Naive thymus-derived CD4-positive, alpha-beta T cell (primary cell): ENCODE data around the gene CDK10. TPM values are rescaled to one million over a fixed set of nuclear protein-coding genes. Genes with fewer than 3 reads are reported as not detected.

Experiments used
- ATAC-seq: fragments of 150-1000 bp; cut with Tn5 transposase; 2 replicates; pipeline ENCODE4 v1.10.0; 2021; ENCODE audit warnings: mild to moderate bottlenecking, moderate library complexity
- CTCF ChIA-PET: fragments of 350-600 bp; sonication (Branson Sonifier 250); formaldehyde crosslinking; loops from one replicate; lab custom pipeline; 2021; ENCODE audit warnings: antibody characterized with exemption; lab: Charles Lee
- POLR2A ChIA-PET: fragments of 350-600 bp; sonication (Branson Sonifier 250); formaldehyde crosslinking; loops from one replicate; lab custom pipeline; 2021; ENCODE audit warnings: antibody characterized with exemption, inconsistent platforms; lab: Charles Lee
- DNase-seq, 9 donors: peaks; one replicate each; pipeline versions ENCODE4 v3.0.0 to v3.0.0-alpha.2; 2020 to 2022; ENCODE audit warnings: mixed read lengths in 1 of 9
- H3K27ac ChIP-seq: one replicate; pipeline ENCODE4 v1.7.0; 2013; ENCODE audit warnings: mild to moderate bottlenecking, low read depth, low read length, moderate library complexity
- H3K27me3 ChIP-seq, 2 donors: one replicate each; pipeline ENCODE4 v1.7.0; 2013; ENCODE audit warnings: low read length in 2 of 2, mild to moderate bottlenecking in 2 of 2, moderate library complexity in 2 of 2; ENCODE audit not compliant: control insufficient read depth in 2 of 2, insufficient read depth in 2 of 2
- H3K36me3 ChIP-seq, 3 experiments: 1 replicate in 2 of 3; 2 replicates in 1 of 3; pipeline ENCODE4 v1.7.0; 2013; ENCODE audit warnings: low read length in 3 of 3, mild to moderate bottlenecking in 3 of 3, moderate library complexity in 1 of 3; ENCODE audit not compliant: insufficient read depth in 3 of 3, control insufficient read depth in 2 of 3
- H3K4me1 ChIP-seq, 2 donors: one replicate each; pipeline ENCODE4 v1.7.0; 2013; ENCODE audit warnings: low read length in 2 of 2, mild to moderate bottlenecking in 2 of 2, moderate library complexity in 1 of 2; ENCODE audit not compliant: control insufficient read depth in 2 of 2, insufficient read depth in 2 of 2
- H3K4me3 ChIP-seq: 2 replicates; pipeline ENCODE4 v1.7.0; 2013; ENCODE audit warnings: mild to moderate bottlenecking, low read length
- H3K9me3 ChIP-seq, 3 experiments: 1 replicate in 2 of 3; 2 replicates in 1 of 3; pipeline ENCODE4 v1.7.0; 2013; ENCODE audit warnings: low read length in 3 of 3; ENCODE audit not compliant: control insufficient read depth in 2 of 3
- H3K27ac Mint-ChIP-seq, 9 donors: one replicate each; pipeline ENCODE4 v1.8.0; 2020 to 2022; ENCODE audit warnings: mixed read lengths in 9 of 9, mild to moderate bottlenecking in 8 of 9, moderate library complexity in 5 of 9, inconsistent platforms in 2 of 9
- H3K27me3 Mint-ChIP-seq, 5 donors: one replicate each; pipeline ENCODE4 v1.8.0; 2021 to 2022; ENCODE audit warnings: mixed read lengths in 5 of 5, mild to moderate bottlenecking in 1 of 5
- H3K36me3 Mint-ChIP-seq, 5 donors: one replicate each; pipeline ENCODE4 v1.8.0; 2020 to 2022; ENCODE audit warnings: mixed read lengths in 5 of 5, mild to moderate bottlenecking in 3 of 5, inconsistent platforms in 1 of 5
- H3K4me1 Mint-ChIP-seq, 7 donors: one replicate each; pipeline ENCODE4 v1.8.0; 2020 to 2022; ENCODE audit warnings: mixed read lengths in 7 of 7, mild to moderate bottlenecking in 3 of 7, inconsistent platforms in 1 of 7
- H3K4me3 Mint-ChIP-seq, 10 donors: one replicate each; pipeline ENCODE4 v1.8.0; 2020 to 2022; ENCODE audit warnings: mild to moderate bottlenecking in 10 of 10, mixed read lengths in 10 of 10, moderate library complexity in 6 of 10, inconsistent platforms in 2 of 10
- H3K9me3 Mint-ChIP-seq, 11 donors: one replicate each; pipeline ENCODE4 v1.8.0; 2020 to 2022; ENCODE audit warnings: mixed read lengths in 11 of 11, mild to moderate bottlenecking in 4 of 11, inconsistent platforms in 1 of 11, moderate library complexity in 1 of 11
- intact Hi-C, 2 donors: fragments of 100-400 bp; cut with micrococcal nuclease; formaldehyde crosslinking; loops; one replicate each; pipeline ENCODE4 v1.15.1; 2023
- polyA plus RNA-seq, 2 donors: library from polyadenylated mRNA; unstranded; fragments of 300-500 nt; fragmentation: Illumina TruSeq; gene quantifications; one replicate each; pipeline ENCODE4 v1.2.3, GENCODE V29; 2021
- total RNA-seq, 6 experiments: library from RNA in 5 of 6; stranded (reverse) in 5 of 6; gene quantifications; 1 replicate in 5 of 6; 2 replicates in 1 of 6; pipeline ENCODE4 v1.2.3 and lab custom pipeline; 2021 to 2026

The CDK10 gene
- total RNA-seq (100 to 1,000 TPM in 3 of 5 experiments, 10 to 100 TPM in 2; 91.5 to 150 (median 102) TPM), polyA plus RNA-seq (10 to 100 TPM; 32.8 to 68.4 TPM), total RNA-seq (lab: John Stamatoyannopoulos, UW) (78.6 reads per million, percentile 80 among the genes with 10 or more reads in this experiment)

DNA sequence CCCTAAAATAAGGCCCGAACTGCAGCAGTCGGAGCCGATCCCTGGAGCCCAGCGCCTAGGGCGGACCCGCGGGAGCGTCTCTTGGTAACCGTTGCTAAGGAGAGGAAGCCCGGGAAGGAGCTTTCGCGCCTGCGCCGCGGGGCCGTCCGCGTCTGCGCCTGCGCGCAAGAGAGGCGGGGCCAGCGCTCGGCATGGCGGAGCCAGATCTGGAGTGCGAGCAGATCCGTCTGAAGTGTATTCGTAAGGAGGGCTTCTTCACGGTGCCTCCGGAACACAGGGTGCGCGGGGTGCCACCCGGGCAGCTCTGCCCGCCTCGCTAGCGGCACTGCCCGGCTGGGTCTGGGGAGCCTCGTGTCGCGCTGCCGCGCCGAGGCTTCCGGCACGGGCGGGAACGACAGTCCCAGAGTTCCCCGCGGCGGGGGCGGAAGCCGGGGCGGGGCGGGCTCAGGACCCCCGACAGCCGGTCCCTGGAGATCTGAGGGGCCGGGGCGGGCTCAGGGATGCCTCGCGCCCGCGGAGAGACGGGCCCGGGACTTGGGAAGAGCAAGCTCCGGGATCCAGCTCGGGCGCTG is at the start of gene CDK10:
TSS of gene CDK10 (plus strand) at position 170 of the 572 bp plus-strand sequence. CDS start at position 192, 22 bp downstream.
- Histone ChIP-seq H3K27ac (peak within 1 kb of the TSS; percentile 93), H3K4me3 (peak within 1 kb of the TSS; percentile 96), H3K27me3 (no peaks in the 10 kb centered on the region), H3K36me3 (peaks cover 0 to 23% (median 0%) of the 10 kb centered on the region in 3 experiments), H3K4me1 (peaks cover 0 to 7% of the 10 kb centered on the region in 2 donors), H3K9me3 (no peaks in the 10 kb centered on the region)
- intact Hi-C loops, result loop anchor here (1.0 to 5.0 kb wide), 7 partner anchors 14 to 516 kb away; partner anchors contain the start of genes CDH15 (in 1 of the 2), CHMP1A (in 1 of the 2), RPL13 (in 1 of the 2) and SPATA33 (in 1 of the 2)
- H3K9me3 Mint-ChIP-seq, result peaks cover 0 to 6% (median 0%) of the 10 kb centered on the region in 11 donors
- no peaks in the 10 kb centered on the region for H3K27me3 Mint-ChIP-seq
- H3K36me3 Mint-ChIP-seq, result peaks cover 0 to 15% (median 0%) of the 10 kb centered on the region in 5 donors
- CTCF ChIA-PET, result interaction anchor here (0.7 to 1.4 kb wide), 2 partner anchors 13 to 19 kb away, joined by 5 to 10 read pairs; no protein-coding TSS in a partner anchor
- DNase-seq (peak; percentile 80 to 97 (median 89)), ATAC-seq (peak; percentile 90)
- H3K27ac Mint-ChIP-seq, result peak within 1 kb of the TSS; percentile 80 to 95 (median 92)
- H3K4me1 Mint-ChIP-seq, result peaks cover 9 to 18% (median 17%) of the 10 kb centered on the region in 7 donors
- peak within 1 kb of the TSS; percentile 86 to 96 (median 92) for H3K4me3 Mint-ChIP-seq
- POLR2A ChIA-PET, result interaction anchor here (0.6 to 2.4 kb wide), 10 partner anchors 12 to 473 kb away, joined by 3 to 21 read pairs (median 3); partner anchors contain the start of genes CHMP1A, SPATA2L, SPATA33 and TCF25

- ATAC-seq, result no peak
- CTCF ChIA-PET, result no interaction called here
Measured at GRCh38 chr16:89637379-89637778, 49.1 kb upstream of the CDK10 start.

GRCh38 chr16:89638455-89638854 is 48.0 kb upstream of the CDK10 start:
- H3K4me3 Mint-ChIP-seq, result no peak overlapping the region
- POLR2A ChIA-PET, result interaction anchor here (0.5 kb wide), 1 partner anchor 239 kb away, joined by 5 read pairs; no protein-coding TSS in a partner anchor
- no peak overlapping the region for H3K27ac Mint-ChIP-seq

More at GRCh38 chr16:89637379-89637778, 49.1 kb upstream of the CDK10 start:
- no peak overlapping the region for H3K4me3 ChIP-seq
- intact Hi-C loops, result no loop called here
- Mint-ChIP-seq H3K27me3 (no peaks in the 10 kb centered on the region), H3K9me3 (no peaks in the 10 kb centered on the region), H3K36me3 (no peaks in the 10 kb centered on the region), H3K27ac (no peak overlapping the region), H3K4me3 (no peak overlapping the region), H3K4me1 (peaks cover 0 to 10% (median 7%) of the 10 kb centered on the region in 7 donors)
- no peak overlapping the region for H3K27ac ChIP-seq
- POLR2A ChIA-PET, result interaction anchor here (0.7 kb wide), 1 partner anchor 612 kb away, joined by 3 read pairs; no protein-coding TSS in a partner anchor
- H3K36me3 ChIP-seq, result no peaks in the 10 kb centered on the region
- H3K4me1 ChIP-seq, result no peaks in the 10 kb centered on the region
- no peak for DNase-seq
- H3K9me3 ChIP-seq, result no peaks in the 10 kb centered on the region
- no peaks in the 10 kb centered on the region for H3K27me3 ChIP-seq

GRCh38 chr16:89639385-89639784 is 47.1 kb upstream of the CDK10 start:
- intact Hi-C loops, result no loop called here
- peaks cover 0 to 6% (median 0%) of the 10 kb centered on the region in 3 experiments for H3K36me3 ChIP-seq
- no peaks in the 10 kb centered on the region for H3K4me1 ChIP-seq
- H3K9me3 Mint-ChIP-seq, result no peaks in the 10 kb centered on the region
- no peak overlapping the region for H3K27ac ChIP-seq
- CTCF ChIA-PET, result no interaction called here
- no peak overlapping the region for H3K4me3 ChIP-seq
- ATAC-seq, result no peak
- peak overlapping the region in 1 of 9 donors; percentile 33 for H3K27ac Mint-ChIP-seq
- H3K4me1 Mint-ChIP-seq, result peaks cover 0 to 10% (median 7%) of the 10 kb centered on the region in 7 donors
- H3K36me3 Mint-ChIP-seq, result no peaks in the 10 kb centered on the region
- no peaks in the 10 kb centered on the region for H3K9me3 ChIP-seq
- H3K4me3 Mint-ChIP-seq, result no peak overlapping the region
- POLR2A ChIA-PET, result no interaction called here
- no peak for DNase-seq
- no peaks in the 10 kb centered on the region for H3K27me3 Mint-ChIP-seq
- no peaks in the 10 kb centered on the region for H3K27me3 ChIP-seq

More at GRCh38 chr16:89638455-89638854, 48.0 kb upstream of the CDK10 start:
- ATAC-seq, result no peak
- H3K36me3 Mint-ChIP-seq, result no peaks in the 10 kb centered on the region
- H3K4me3 ChIP-seq, result no peak overlapping the region
- no peaks in the 10 kb centered on the region for H3K36me3 ChIP-seq
- no peaks in the 10 kb centered on the region for H3K9me3 ChIP-seq
- H3K4me1 Mint-ChIP-seq, result peaks cover 0 to 10% (median 7%) of the 10 kb centered on the region in 7 donors
- CTCF ChIA-PET, result no interaction called here
- no peaks in the 10 kb centered on the region for H3K27me3 Mint-ChIP-seq
- intact Hi-C loops, result no loop called here
- no peaks in the 10 kb centered on the region for H3K9me3 Mint-ChIP-seq
- no peaks in the 10 kb centered on the region for H3K27me3 ChIP-seq
- H3K27ac ChIP-seq, result no peak overlapping the region
- H3K4me1 ChIP-seq, result no peaks in the 10 kb centered on the region
- no peak for DNase-seq

DNA sequence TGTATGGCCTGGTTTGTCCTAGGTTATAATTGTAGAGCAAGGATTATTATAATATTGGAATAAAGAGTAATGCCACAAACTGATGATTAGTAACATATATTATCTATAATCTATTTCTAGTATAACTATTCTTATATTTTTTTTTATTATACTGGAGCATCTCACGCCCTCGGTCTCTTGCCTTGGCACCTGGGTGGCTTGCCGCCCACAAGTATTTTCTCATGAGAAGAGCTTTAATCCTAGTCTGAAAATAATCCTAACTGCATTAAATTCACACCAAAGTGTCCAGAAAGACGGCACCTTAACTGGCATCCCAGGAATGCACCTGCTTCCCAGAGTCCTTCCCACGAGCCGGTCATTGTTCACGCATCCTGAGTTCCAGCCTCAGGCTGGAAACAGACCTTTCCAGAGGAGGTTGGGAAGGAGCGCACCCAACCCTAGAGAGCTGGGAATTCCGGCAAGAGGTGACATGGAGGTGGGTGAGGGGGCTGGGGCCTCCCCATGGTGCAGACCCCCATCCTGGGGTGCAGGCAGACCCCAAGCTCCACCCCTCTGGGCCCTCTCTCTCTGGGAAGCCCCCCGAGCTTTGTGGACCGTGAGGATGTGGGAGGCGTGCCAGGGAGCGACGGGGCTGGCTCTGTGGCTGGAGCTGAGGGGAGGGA is 44.9 kb upstream of the CDK10 start:
- ChIA-PET POLR2A (interaction anchor here (0.6 to 1.2 kb wide), 3 partner anchors 45 to 424 kb away, joined by 3 read pairs; partner anchors contain the start of genes CDK10 and ZNF778), CTCF (interaction anchor here (0.7 to 1.2 kb wide), 4 partner anchors 10 to 329 kb away, joined by 3 to 5 read pairs (median 4); no protein-coding TSS in a partner anchor)
- DNase-seq (no peak), ATAC-seq (no peak)
- Histone ChIP-seq H3K4me1 (no peaks in the 10 kb centered on the region), H3K9me3 (no peaks in the 10 kb centered on the region), H3K4me3 (no peak overlapping the region), H3K27ac (no peak overlapping the region), H3K36me3 (peaks cover 0 to 29% (median 16%) of the 10 kb centered on the region in 3 experiments), H3K27me3 (no peaks in the 10 kb centered on the region)
- no peaks in the 10 kb centered on the region for H3K27me3 Mint-ChIP-seq
- no peaks in the 10 kb centered on the region for H3K9me3 Mint-ChIP-seq
- peak overlapping the region in 1 of 9 donors; percentile 78 for H3K27ac Mint-ChIP-seq
- H3K36me3 Mint-ChIP-seq, result peaks cover 0 to 4% (median 0%) of the 10 kb centered on the region in 5 donors
- peak overlapping the region in 8 of 10 donors; percentile 48 to 85 (median 74) for H3K4me3 Mint-ChIP-seq
- intact Hi-C loops, result loop anchor here (1.0 to 5.0 kb wide), 4 partner anchors 67 to 308 kb away; partner anchors contain the start of gene RPL13 (in 1 of the 2)
- H3K4me1 Mint-ChIP-seq, result peaks cover 0 to 10% (median 7%) of the 10 kb centered on the region in 7 donors

- no peak overlapping the region for H3K27ac ChIP-seq
- intact Hi-C loops, result loop anchor here in 1 of 2 donors (5.0 kb wide), 1 partner anchor 80 kb away; the partner anchor contains the start of gene RPL13
- H3K4me3 ChIP-seq, result no peak overlapping the region
- no peaks in the 10 kb centered on the region for H3K27me3 ChIP-seq
- H3K4me1 Mint-ChIP-seq, result peaks cover 0 to 10% (median 7%) of the 10 kb centered on the region in 7 donors
- ChIA-PET CTCF (interaction anchor here (1.2 kb wide), 1 partner anchor 109 kb away, joined by 5 read pairs; no protein-coding TSS in a partner anchor), POLR2A (interaction anchor here (1.2 kb wide), 1 partner anchor 44 kb away, joined by 3 read pairs; the partner anchor contains the start of gene CDK10)
- no peak for ATAC-seq
- H3K9me3 ChIP-seq, result no peaks in the 10 kb centered on the region
- H3K27me3 Mint-ChIP-seq, result no peaks in the 10 kb centered on the region
- H3K27ac Mint-ChIP-seq, result no peak overlapping the region
- no peak overlapping the region for H3K4me3 Mint-ChIP-seq
- no peaks in the 10 kb centered on the region for H3K9me3 Mint-ChIP-seq
- peaks cover 0 to 8% (median 0%) of the 10 kb centered on the region in 5 donors for H3K36me3 Mint-ChIP-seq
- no peak for DNase-seq
- peaks cover 0 to 36% (median 21%) of the 10 kb centered on the region in 3 experiments for H3K36me3 ChIP-seq
- no peaks in the 10 kb centered on the region for H3K4me1 ChIP-seq
Measured at GRCh38 chr16:89642574-89642973, 43.9 kb upstream of the CDK10 start.
